HEK293T (cell line): ENCODE results near the gene LAG3.

Experiments
- BHLHE40 ChIP-seq: fragments of 450-650 bp; IDR thresholded peaks from 2 replicates; pipeline ENCODE4 v1.6.1; 2016; ENCODE audit warnings: mild to moderate bottlenecking, moderate library complexity, borderline replicate concordance
- CTBP1 ChIP-seq: fragments of 450-650 bp; IDR thresholded peaks from 2 replicates; pipeline ENCODE4 v1.6.1; 2016; ENCODE audit warnings: borderline replicate concordance
- FOXM1 ChIP-seq: fragments of 450-650 bp; IDR thresholded peaks from 2 replicates; pipeline ENCODE4 v1.6.1; 2017; ENCODE audit warnings: mild to moderate bottlenecking, borderline replicate concordance
- LEF1 ChIP-seq: fragments of 450-650 bp; IDR thresholded peaks from 2 replicates; pipeline ENCODE4 v1.6.1; 2017; ENCODE audit warnings: mild to moderate bottlenecking, borderline replicate concordance
- NFRKB ChIP-seq: fragments of 450-650 bp; IDR thresholded peaks from 2 replicates; pipeline ENCODE4 v1.6.1; 2016; ENCODE audit warnings: mild to moderate bottlenecking, moderate library complexity
- PKNOX1 ChIP-seq: fragments of 450-650 bp; IDR thresholded peaks from 2 replicates; pipeline ENCODE4 v1.6.1; 2016
- SP1 ChIP-seq: fragments of 450-650 bp; IDR thresholded peaks from 2 replicates; pipeline ENCODE4 v1.6.1; 2017
- TARDBP ChIP-seq: fragments of 450-650 bp; IDR thresholded peaks from 2 replicates; pipeline ENCODE4 v1.6.1; 2016
- ZNF384 ChIP-seq: fragments of 450-650 bp; IDR thresholded peaks from 2 replicates; pipeline ENCODE4 v1.6.1; 2016

- no peak for TF ChIP-seq ZNF384
- TF ChIP-seq LEF1 = no peak
- TF ChIP-seq TARDBP = no peak
- TF ChIP-seq SP1 = no peak
- no peak for TF ChIP-seq PKNOX1
- TF ChIP-seq BHLHE40 = no peak
- no peak for TF ChIP-seq FOXM1
- TF ChIP-seq CTBP1 = no peak
- TF ChIP-seq NFRKB = no peak
Measured at GRCh38 chr12:6786416-6787094, 14.2 kb downstream of the LAG3 start.
